Caki2 (cell line): ENCODE data around the gene KLHL3. TPM values are rescaled to one million over a fixed set of nuclear protein-coding genes. Genes with fewer than 3 reads are reported as not detected.

Experiments
- DNase-seq: peaks from one replicate; pipeline ENCODE4 v3.0.0-alpha.2; 2015; ENCODE audit warnings: low read depth
- in situ Hi-C: cut with HindIII; loops from 2 replicates; pipeline ENCODE4 v1.10.0; 2016; ENCODE audit warnings: low sequenced_read_pairs, low pct_unique_long_range_greater_than_20kb, mixed read lengths
- total RNA-seq: library from RNA; depleted of rRNA; stranded (reverse); fragments of >200 nt; shearing (Covaris generic); gene quantifications from 2 replicates; pipeline ENCODE4 v1.2.3, GENCODE V29; 2014; ENCODE audit warnings: low replicate concordance

The KLHL3 gene
- total RNA-seq, 1 experiment from 2014 or later, result not detected

DNA sequence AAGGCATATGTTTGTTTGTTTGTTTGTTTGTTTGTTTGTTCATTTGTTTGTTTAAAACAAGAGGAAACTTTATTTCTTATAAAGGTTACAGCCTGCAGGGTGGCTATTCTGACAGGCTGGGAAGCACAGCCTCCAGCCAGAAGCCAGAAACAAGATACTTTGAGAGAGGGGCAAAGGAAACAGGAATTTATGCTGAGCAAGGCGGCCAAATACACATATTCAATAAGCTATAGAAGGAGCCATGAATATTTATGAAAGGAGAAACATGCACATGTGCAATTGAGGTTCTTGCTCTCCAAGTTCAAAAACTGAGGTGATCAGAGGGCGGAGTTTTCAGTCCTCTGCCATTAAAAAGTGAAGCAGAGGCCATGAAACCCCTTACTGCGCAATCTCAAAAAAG lies 19.6 kb downstream of the KLHL3 start:
- no peak for DNase-seq
- in situ Hi-C loops, result no loop called here

DNA sequence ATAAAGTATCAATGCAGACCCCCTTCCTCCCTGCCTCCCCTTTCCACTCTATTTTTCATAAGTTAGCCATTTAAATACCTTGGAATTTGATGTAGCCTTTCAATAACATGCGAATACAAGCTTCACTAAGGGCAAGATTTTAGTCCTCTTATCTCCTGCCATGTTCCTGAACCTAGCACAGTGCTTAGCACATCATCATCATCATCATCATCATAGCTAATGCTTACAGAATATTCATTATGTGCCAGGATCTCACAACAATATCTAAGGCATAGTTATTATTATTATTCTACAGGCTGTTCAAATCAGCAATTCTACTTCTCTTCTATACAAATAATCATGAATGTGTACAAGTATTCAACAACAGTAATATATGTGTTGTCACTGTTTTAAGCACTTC lies 20.4 kb downstream of the KLHL3 start:
- no peak for DNase-seq
- in situ Hi-C loops, result no loop called here

DNA sequence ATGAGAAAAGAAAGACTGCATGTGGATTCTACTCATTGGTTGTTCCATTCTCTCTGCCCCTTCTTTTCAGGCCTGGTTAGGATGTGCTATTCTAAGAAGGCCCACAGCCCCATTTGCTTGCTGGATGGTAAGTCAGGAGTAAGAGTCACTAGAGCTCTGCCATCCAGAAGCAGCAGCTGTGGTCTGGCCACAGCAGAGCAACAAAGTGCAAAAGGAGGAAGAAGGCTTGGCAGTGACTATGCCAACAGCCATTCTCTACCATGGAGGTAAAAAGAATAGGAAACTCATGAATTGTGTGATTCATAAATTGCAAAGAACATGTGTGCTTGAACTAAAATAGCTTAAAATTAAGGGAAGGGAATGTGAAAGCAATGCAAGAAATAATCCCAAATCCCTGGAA lies 20.9 kb downstream of the KLHL3 start:
- in situ Hi-C loops, result no loop called here
- no peak for DNase-seq

DNA sequence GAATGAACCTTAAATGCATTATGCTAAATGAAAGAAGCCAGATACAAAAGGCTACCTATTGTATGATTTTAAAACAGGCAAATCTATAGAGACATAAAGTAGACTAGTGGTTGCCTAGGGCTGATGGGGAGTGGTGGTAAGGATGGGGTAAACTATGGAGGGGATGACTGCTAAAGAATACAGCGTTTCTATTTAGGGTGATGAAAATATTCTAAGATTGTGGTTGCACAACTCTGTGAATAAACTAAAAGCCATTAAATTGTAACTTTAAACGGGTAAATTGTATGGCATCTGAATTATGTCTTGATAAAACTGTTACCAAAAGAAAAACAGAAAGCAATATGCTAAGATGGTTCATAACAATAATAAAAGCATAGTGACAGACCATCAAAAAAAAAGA lies 21.4 kb downstream of the KLHL3 start:
- DNase-seq, result no peak
- in situ Hi-C loops, result no loop called here

DNA sequence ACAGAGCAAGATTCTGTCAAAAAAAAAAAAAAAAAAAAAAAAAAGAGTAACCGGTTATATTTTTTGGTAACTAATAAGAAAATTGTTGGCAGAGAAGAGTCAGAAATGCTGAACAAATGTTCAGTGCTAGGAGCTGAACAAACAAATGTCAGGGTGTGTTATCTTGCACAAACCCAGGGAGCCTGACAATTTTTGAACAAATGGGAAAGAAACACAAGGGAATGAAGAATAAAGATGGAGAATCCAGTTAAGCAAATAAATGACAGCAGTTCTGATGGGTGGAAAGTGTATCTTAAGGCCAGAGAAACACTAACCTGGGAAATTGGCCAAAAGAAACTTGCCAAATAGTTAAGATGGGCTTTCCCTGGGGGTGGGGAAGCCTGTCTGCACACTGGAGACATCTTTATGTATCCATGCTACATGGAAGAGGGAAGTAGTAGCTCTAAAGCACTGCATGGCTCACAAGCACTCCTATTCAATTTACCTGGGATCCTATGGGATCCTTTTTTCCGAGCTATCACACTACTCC lies 23.7 kb downstream of the KLHL3 start:
- in situ Hi-C loops, result no loop called here
- no peak for DNase-seq

GRCh38 chr5:137710086-137710485 lies 25.8 kb downstream of the KLHL3 start:
- no peak for DNase-seq

DNA sequence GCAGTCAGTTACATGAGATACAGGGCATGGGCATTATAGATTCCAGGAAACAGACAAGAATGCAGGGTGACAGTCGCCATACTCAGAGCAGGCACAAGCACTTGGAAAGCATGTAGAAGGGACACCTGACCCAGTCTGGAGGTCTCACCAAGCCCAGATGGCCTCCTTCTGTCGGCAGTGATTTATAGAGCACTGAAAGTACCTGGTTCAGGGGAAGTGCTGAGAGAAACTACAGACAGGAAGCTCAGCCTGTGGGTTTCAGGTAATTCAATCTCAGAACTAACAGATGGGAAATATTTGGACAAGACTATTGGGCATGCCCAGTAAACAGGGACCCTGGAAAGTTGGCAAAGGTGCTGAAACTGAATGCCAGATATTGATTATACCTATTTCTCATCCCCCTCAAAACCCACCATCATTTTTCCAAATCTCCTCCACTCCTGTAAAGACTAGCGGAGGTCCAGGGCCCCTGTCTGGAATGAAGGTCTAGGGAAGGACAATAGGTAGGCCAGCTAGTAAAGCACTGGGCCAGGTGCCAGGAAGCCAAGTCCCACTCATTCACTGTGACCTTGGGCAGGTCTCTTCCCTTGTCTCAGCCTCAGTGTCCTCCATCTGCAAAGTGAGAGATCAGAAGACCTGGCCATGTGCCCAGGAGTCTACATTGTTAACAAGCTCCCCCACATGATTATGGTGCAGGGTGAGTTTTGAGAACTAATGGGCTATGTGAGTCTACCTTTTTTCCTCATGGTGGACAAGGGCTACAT lies 26.9 kb downstream of the KLHL3 start:
- in situ Hi-C loops, result no loop called here

More at GRCh38 chr5:137710086-137710485, 25.8 kb downstream of the KLHL3 start:
- in situ Hi-C loops, result no loop called here

DNA sequence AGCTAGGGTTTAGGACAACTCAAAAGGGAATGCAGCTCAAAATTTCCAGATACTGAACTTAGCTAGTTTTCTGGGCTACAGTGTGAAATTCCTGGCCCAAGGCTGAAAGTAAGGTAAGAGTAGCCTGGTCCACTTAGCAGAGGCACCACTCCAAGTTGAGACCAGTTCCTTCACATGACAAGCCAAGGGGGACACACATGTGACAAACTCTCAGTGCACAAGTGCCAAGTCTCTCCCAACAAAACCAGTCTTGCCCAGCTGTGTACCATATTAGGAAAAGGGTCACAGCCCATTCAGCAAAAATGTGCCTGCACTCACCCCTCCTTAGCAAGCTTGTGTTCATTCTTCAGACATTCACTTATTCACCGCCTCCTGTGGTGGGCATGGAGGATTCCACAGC lies 27.8 kb downstream of the KLHL3 start:
- in situ Hi-C loops, result no loop called here
- no peak for DNase-seq

More for the DNA sequence above, 26.9 kb downstream of the KLHL3 start:
- DNase-seq, result no peak

- DNase-seq, result no peak
- in situ Hi-C loops, result no loop called here
These were observed 29.0 kb downstream of the KLHL3 start for GRCh38 chr5:137706841-137707240.

DNA sequence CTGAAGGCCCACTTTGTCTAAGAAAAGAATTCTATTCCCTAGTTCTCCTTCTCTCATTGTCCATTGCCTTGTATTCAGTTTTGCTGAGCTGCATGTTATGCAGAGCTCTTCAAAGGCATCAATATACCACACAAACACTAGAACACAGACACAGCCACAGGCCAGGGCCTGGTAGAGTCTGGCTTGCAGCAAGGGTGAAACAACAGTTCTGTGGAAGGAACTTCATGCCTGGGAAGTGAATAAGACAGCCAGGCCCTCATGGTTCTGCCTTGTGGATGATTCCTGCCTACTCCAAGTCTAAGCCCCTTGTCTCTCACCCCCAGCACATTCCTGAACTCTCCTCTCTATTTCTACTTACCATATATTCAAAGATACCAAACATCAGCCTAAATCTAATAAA lies 30.8 kb downstream of the KLHL3 start:
- in situ Hi-C loops, result no loop called here
- no peak for DNase-seq

- in situ Hi-C loops, result no loop called here
- DNase-seq, result no peak
These were observed 32.3 kb downstream of the KLHL3 start for GRCh38 chr5:137703565-137703964.

DNA sequence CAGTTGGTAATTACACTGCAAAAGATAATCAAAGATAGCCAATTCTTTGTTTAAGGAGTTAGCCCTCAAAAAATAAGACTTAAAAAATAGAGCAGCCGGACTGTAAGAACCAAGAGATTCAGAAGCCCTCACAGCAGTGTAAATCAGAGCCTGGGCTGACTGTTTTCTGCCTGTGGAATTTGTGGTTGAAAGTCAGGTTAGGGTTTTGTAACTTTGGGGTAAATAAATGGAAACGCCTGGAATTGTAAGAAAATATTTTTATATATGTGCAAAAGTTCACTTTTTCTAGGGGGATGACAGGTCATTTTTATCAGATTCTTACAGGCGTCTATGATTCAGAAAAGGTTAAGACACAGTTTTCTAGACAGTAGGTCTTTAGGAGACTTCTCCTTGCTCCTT lies 35.6 kb downstream of the KLHL3 start:
- in situ Hi-C loops, result no loop called here

DNA sequence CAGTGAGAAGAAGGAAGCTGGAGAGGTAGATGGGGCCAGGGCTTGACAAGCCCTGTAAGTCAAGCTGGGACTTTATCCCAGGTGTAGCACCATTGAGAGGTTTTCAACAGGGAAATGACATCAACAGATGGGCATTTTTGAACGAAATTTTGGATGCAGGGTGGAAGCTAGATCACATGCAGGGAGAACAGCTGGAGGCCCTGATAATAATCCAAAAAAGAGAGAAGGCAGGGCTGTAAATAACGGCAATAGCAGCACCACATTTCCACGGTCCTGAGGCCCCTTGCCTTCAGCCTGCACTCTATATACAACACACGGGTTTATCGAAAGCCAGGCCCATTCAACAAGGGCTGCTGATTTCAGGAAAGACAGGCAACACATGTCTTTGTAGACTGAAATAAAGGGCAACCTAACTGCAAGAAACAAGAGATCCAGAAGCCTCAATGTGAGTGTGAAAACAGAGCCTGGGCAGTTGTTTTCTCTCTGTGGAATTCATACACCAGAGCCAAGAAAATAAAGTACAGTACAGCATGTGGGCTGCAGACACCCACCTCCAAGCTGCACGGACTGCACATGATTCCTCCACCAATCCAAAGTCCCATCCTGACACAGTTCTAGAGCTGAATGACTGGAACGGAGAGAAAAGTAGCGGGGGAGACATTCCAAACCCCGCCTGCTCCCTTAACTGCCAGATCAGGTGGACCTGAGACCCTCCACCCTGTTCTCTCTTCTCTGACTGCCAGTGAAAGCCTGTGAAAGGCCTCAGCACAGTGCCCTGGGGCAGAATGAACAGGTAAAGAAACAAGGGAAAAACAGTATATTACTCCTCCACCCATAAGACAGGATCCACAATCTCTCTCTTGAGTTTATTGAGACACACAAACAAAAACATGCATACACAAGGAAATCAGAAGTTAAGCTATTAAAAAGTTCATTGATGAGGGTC lies 36.3 kb downstream of the KLHL3 start:
- in situ Hi-C loops, result no loop called here
- DNase-seq, result no peak

More for the DNA sequence above, 35.6 kb downstream of the KLHL3 start:
- DNase-seq, result no peak

GRCh38 chr5:137696481-137696880 lies 39.4 kb downstream of the KLHL3 start:
- in situ Hi-C loops, result no loop called here
- no peak for DNase-seq

GRCh38 chr5:137695651-137696428 lies 40.0 kb downstream of the KLHL3 start:
- no peak for DNase-seq
- in situ Hi-C loops, result no loop called here

GRCh38 chr5:137693951-137694721 lies 41.8 kb downstream of the KLHL3 start:
- no peak for DNase-seq
- in situ Hi-C loops, result no loop called here

- no peak for DNase-seq
- in situ Hi-C loops, result no loop called here
These were observed 42.5 kb downstream of the KLHL3 start for GRCh38 chr5:137693307-137693950.
